ENCODE measurements around the gene ACTN1.
"Not testable (repeated sequence)": the region's sequence is repeated elsewhere in the genome, so short reads cannot be mapped to it uniquely, and the experiment has no call there.

- TF ChIP-seq CTCF, POLR2A (IDR thresholded peaks at IDR 0.05): not testable (repeated sequence)
Measured at GRCh38 chr14:69022093-69022492, 43.0 kb upstream of the ACTN1 start.
